Gastroesophageal sphincter (tissue), 3 donors: ENCODE data around the gene CES1.
"Not testable (repeated sequence)": the region's sequence is repeated elsewhere in the genome, so short reads cannot be mapped to it uniquely, and the experiment has no call there.

ENCODE experiments used
- EP300 ChIP-seq: sonication (generic); formaldehyde crosslinking; IDR thresholded peaks from one replicate; pipeline ENCODE4 v1.6.1; 2017; ENCODE audit warnings: antibody characterized with exemption, mild to moderate bottlenecking
- POLR2A ChIP-seq, 2 donors: fragments of 450-650 bp; IDR thresholded peaks; one replicate each; pipeline ENCODE4 v1.6.1; 2017; ENCODE audit warnings: antibody characterized with exemption in 2 of 2, mild to moderate bottlenecking in 2 of 2, moderate library complexity in 1 of 2
- POLR2AphosphoS5 ChIP-seq: sonication (generic); formaldehyde crosslinking; IDR thresholded peaks from one replicate; pipeline ENCODE4 v1.6.1; 2017; ENCODE audit warnings: antibody characterized with exemption
- TF ChIP-seq, protein P1 (sequence below), 4 experiments: fragments of 200-600 bp in 2 of 4; fragments of 450-650 bp in 2 of 4; sonication (generic) in 1 of 4; IDR thresholded peaks; one replicate each; pipeline ENCODE4 v1.5.1; 2017 to 2019; ENCODE audit warnings: antibody characterized with exemption in 4 of 4, mild to moderate bottlenecking in 2 of 4, moderate library complexity in 2 of 4

DNA sequence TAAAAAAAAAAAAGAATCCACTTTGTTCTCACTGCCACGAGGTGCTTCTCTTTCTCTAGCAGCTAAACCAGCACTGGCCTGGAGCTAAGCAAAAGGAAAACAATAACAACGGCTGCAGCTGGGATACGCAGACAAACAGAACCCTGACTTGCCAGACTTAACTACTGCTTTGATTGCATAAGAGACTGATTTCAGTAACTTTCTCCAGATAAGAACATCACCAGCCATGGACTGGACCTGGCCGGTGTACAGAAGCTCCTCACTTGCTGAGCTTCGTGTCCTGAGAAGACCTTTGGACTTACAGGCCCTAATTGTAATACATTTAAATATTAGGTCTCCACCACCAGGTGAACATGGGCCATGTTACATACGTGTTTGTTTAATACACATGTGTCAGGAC is 27.8 kb downstream of the CES1 start:
- not testable (repeated sequence) for TF ChIP-seq POLR2AphosphoS5; POLR2A (IDR thresholded peaks at IDR 0.05); EP300
- TF ChIP-seq, protein P1, sequence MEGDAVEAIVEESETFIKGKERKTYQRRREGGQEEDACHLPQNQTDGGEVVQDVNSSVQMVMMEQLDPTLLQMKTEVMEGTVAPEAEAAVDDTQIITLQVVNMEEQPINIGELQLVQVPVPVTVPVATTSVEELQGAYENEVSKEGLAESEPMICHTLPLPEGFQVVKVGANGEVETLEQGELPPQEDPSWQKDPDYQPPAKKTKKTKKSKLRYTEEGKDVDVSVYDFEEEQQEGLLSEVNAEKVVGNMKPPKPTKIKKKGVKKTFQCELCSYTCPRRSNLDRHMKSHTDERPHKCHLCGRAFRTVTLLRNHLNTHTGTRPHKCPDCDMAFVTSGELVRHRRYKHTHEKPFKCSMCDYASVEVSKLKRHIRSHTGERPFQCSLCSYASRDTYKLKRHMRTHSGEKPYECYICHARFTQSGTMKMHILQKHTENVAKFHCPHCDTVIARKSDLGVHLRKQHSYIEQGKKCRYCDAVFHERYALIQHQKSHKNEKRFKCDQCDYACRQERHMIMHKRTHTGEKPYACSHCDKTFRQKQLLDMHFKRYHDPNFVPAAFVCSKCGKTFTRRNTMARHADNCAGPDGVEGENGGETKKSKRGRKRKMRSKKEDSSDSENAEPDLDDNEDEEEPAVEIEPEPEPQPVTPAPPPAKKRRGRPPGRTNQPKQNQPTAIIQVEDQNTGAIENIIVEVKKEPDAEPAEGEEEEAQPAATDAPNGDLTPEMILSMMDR (IDR thresholded peaks at IDR 0.05) = not testable (repeated sequence)
